Measurements from ENCODE around the gene KIF13A. TPM values are rescaled to one million over a fixed set of nuclear protein-coding genes. Genes with fewer than 3 reads are reported as not detected.
A peak's percentile ranks its signal among the peaks of the same experiment; 100 is the strongest.

Gene KIF13A
- total RNA-seq, 3 donors from 2014 or later, result 45.6 to 85.9 (median 46.9) TPM

GRCh38 chr6:17998003-17998402 is 10.6 kb upstream of the KIF13A start:
- no peaks in the 10 kb centered on the region for H3K9me3 ChIP-seq
- H3K4me1 ChIP-seq (ENCODE audit: low read depth), result no peaks in the 10 kb centered on the region
- DNase-seq (no peak), ATAC-seq (no peak)
- intact Hi-C loops (cut with DNase I, micrococcal nuclease), result no loop called here
- TF ChIP-seq CTCF (IDR thresholded peaks at IDR 0.05), result no peak
- H3K36me3 ChIP-seq (ENCODE audit: low read depth), result no peaks in the 10 kb centered on the region
- H3K4me3 ChIP-seq, result no peak overlapping the region

GRCh38 chr6:17995414-17995813 is 8.0 kb upstream of the KIF13A start:
- Histone ChIP-seq H3K4me1 (ENCODE audit: low read depth) (no peaks in the 10 kb centered on the region), H3K4me3 (no peak overlapping the region), H3K9me3 (no peaks in the 10 kb centered on the region), H3K36me3 (ENCODE audit: low read depth) (no peaks in the 10 kb centered on the region)
- no peak for TF ChIP-seq CTCF (IDR thresholded peaks at IDR 0.05)
- ATAC-seq (no peak), DNase-seq (no peak)
- intact Hi-C loops (cut with DNase I, micrococcal nuclease), result no loop called here

GRCh38 chr6:17994019-17994418 is 6.6 kb upstream of the KIF13A start:
- H3K36me3 ChIP-seq (ENCODE audit: low read depth), result no peaks in the 10 kb centered on the region
- H3K9me3 ChIP-seq, result no peaks in the 10 kb centered on the region
- no peak for TF ChIP-seq CTCF (IDR thresholded peaks at IDR 0.05)
- DNase-seq (no peak), ATAC-seq (no peak)
- H3K4me1 ChIP-seq (ENCODE audit: low read depth), result peaks cover 1% of the 10 kb centered on the region
- intact Hi-C loops (cut with DNase I, micrococcal nuclease), result no loop called here
- no peak overlapping the region for H3K4me3 ChIP-seq

- peaks cover 26% of the 10 kb centered on the region for H3K4me1 ChIP-seq (ENCODE audit: low read depth)
- H3K4me3 ChIP-seq, result peak overlapping the region; percentile 42
- H3K9me3 ChIP-seq, result no peaks in the 10 kb centered on the region
- intact Hi-C loops (cut with DNase I, micrococcal nuclease), result no loop called here
- no peak for TF ChIP-seq CTCF (IDR thresholded peaks at IDR 0.05)
- no peaks in the 10 kb centered on the region for H3K36me3 ChIP-seq (ENCODE audit: low read depth)
- ATAC-seq, result peak; percentile 35
- DNase-seq, result peak in 2 of 3 donors; percentile 35 to 38
Observed at GRCh38 chr6:17988422-17988944, 1.0 kb upstream of the KIF13A start.

GRCh38 chr6:17987697-17988421 is 424 bp upstream of the KIF13A start:
- intact Hi-C loops (cut with DNase I, micrococcal nuclease), result no loop called here
- peak overlapping the region; percentile 42 for H3K4me3 ChIP-seq
- no peaks in the 10 kb centered on the region for H3K36me3 ChIP-seq (ENCODE audit: low read depth)
- H3K9me3 ChIP-seq, result no peaks in the 10 kb centered on the region
- DNase-seq (peak; percentile 74 to 81 (median 75)), ATAC-seq (peak; percentile 73)
- peaks cover 26% of the 10 kb centered on the region for H3K4me1 ChIP-seq (ENCODE audit: low read depth)
- TF ChIP-seq CTCF (IDR thresholded peaks at IDR 0.05), result no peak
